Thyroid gland (tissue), 4 donors: ENCODE measurements around the gene NIFK.
"Not testable (repeated sequence)": the region's sequence is repeated elsewhere in the genome, so short reads cannot be mapped to it uniquely, and the experiment has no call there.

Experiments used
- POLR2A ChIP-seq, 2 donors: fragments of 450-650 bp; IDR thresholded peaks; one replicate each; pipeline ENCODE4 v1.6.1; 2017; ENCODE audit warnings: antibody characterized with exemption in 2 of 2, mild to moderate bottlenecking in 2 of 2, moderate library complexity in 1 of 2
- TF ChIP-seq, protein P1 (sequence below), 6 experiments: fragments of 200-600 bp in 3 of 6; fragments of 450-650 bp in 3 of 6; sonication (generic) in 3 of 6; IDR thresholded peaks; one replicate each; pipeline ENCODE4 v1.5.1; 2016 to 2019; ENCODE audit warnings: antibody characterized with exemption in 6 of 6, mild to moderate bottlenecking in 2 of 6, inconsistent platforms in 1 of 6, moderate library complexity in 1 of 6

DNA sequence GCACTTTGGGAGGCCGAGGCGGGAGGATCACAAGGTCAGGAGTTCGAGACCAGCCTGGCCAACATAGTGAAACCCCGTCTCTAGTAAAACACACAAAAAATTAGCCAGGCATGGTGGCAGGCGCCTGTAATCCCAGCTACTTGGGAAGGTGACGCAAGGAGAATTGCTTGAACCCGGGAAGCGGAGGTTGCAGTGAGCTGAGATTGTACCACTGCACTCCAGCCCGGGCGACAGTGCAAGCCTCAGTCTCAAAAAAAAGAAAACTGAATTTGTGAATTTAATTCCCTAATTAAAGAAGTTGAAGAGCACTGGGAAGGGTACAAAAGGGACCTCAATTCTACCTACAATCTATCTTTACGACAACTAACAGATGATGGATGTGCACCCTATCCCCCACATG is 2.1 kb downstream of the NIFK start:
- TF ChIP-seq, protein P1, sequence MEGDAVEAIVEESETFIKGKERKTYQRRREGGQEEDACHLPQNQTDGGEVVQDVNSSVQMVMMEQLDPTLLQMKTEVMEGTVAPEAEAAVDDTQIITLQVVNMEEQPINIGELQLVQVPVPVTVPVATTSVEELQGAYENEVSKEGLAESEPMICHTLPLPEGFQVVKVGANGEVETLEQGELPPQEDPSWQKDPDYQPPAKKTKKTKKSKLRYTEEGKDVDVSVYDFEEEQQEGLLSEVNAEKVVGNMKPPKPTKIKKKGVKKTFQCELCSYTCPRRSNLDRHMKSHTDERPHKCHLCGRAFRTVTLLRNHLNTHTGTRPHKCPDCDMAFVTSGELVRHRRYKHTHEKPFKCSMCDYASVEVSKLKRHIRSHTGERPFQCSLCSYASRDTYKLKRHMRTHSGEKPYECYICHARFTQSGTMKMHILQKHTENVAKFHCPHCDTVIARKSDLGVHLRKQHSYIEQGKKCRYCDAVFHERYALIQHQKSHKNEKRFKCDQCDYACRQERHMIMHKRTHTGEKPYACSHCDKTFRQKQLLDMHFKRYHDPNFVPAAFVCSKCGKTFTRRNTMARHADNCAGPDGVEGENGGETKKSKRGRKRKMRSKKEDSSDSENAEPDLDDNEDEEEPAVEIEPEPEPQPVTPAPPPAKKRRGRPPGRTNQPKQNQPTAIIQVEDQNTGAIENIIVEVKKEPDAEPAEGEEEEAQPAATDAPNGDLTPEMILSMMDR (IDR thresholded peaks at IDR 0.05) = not testable (repeated sequence)
- not testable (repeated sequence) for TF ChIP-seq POLR2A (IDR thresholded peaks at IDR 0.05)
